H1 (cell line): ENCODE measurements around the gene RAP1B. TPM values are rescaled to one million over a fixed set of nuclear protein-coding genes. Genes with fewer than 3 reads are reported as not detected.

ENCODE experiments used
- CTCF ChIA-PET: fragments of 300-600 bp; sonication (Branson Sonifier 250); formaldehyde crosslinking; loops from one replicate; lab custom pipeline; 2021; ENCODE audit not compliant: partially characterized antibody; lab: Charles Lee
- POLR2A ChIA-PET: fragments of 300-600 bp; sonication (Branson Sonifier 250); formaldehyde crosslinking; loops from one replicate; lab custom pipeline; 2021; ENCODE audit warnings: inconsistent platforms; ENCODE audit not compliant: partially characterized antibody; lab: Charles Lee
- DNase-seq, 2 experiments: peaks; one replicate each; pipeline versions ENCODE4 v3.0.0 to v3.0.0-alpha.2; 2010 to 2022; ENCODE audit warnings: low spot score in 2 of 2, low read depth in 1 of 2, mixed read lengths in 1 of 2
- FAIRE-seq: peaks from 2 replicates; lab custom pipeline; 2011; peaks lifted over from hg19 to GRCh38; lab: Jason Lieb, UNC
- H2AFZ ChIP-seq: 2 replicates; pipeline ENCODE4 v1.8.1; 2012; ENCODE audit warnings: low read length, inconsistent platforms
- H2AK5ac ChIP-seq: 2 replicates; pipeline ENCODE4 v1.6.1; 2013; ENCODE audit warnings: low read depth, low read length
- H2BK120ac ChIP-seq: replicated peaks from 2 replicates; pipeline ENCODE3; 2013; ENCODE audit warnings: low read depth, low read length, inconsistent platforms
- H2BK12ac ChIP-seq: 2 replicates; pipeline ENCODE4 v1.6.1; 2013; ENCODE audit warnings: low read depth, low read length
- H2BK15ac ChIP-seq: 2 replicates; pipeline ENCODE4 v1.6.1; 2013; ENCODE audit warnings: low read length
- H2BK20ac ChIP-seq: 2 replicates; pipeline ENCODE4 v1.6.1; 2013; ENCODE audit warnings: low read length
- H2BK5ac ChIP-seq: 2 replicates; pipeline ENCODE4 v1.6.1; 2013; ENCODE audit warnings: low read depth, low read length
- H3K14ac ChIP-seq: 2 replicates; pipeline ENCODE4 v1.6.1; 2013; ENCODE audit warnings: inconsistent platforms; ENCODE audit not compliant: insufficient read length
- H3K18ac ChIP-seq: 2 replicates; pipeline ENCODE4 v1.6.1; 2013; ENCODE audit warnings: low read length; ENCODE audit errors: extremely low read depth
- H3K23ac ChIP-seq: 2 replicates; pipeline ENCODE4 v1.6.1; 2013; ENCODE audit warnings: inconsistent platforms; ENCODE audit not compliant: insufficient read length
- H3K23me2 ChIP-seq: 2 replicates; pipeline ENCODE4 v1.6.1; 2013; ENCODE audit warnings: low read depth, low read length
- H3K27ac ChIP-seq: 2 replicates; pipeline ENCODE4 v1.6.1; 2011; ENCODE audit warnings: low read depth, low read length, inconsistent platforms
- H3K27me3 ChIP-seq, 4 experiments: replicated peaks in 1 of 4; 1 replicate in 1 of 4; 2 replicates in 3 of 4; pipeline versions ENCODE4 v1.6.1 to v1.8.1; 2011 to 2013; ENCODE audit warnings: low read length in 3 of 4, mild to moderate bottlenecking in 3 of 4, inconsistent platforms in 2 of 4, mixed read lengths in 2 of 4, moderate library complexity in 1 of 4; ENCODE audit not compliant: control insufficient read depth in 3 of 4, insufficient read depth in 3 of 4; ENCODE audit errors: extremely low read depth in 1 of 4
- H3K36me3 ChIP-seq, 4 experiments: 2 replicates each; pipeline versions ENCODE4 v1.6.1 to v1.8.1; 2011 to 2013; ENCODE audit warnings: mild to moderate bottlenecking in 4 of 4, low read length in 3 of 4, moderate library complexity in 2 of 4, control low read depth in 1 of 4, inconsistent platforms in 1 of 4; ENCODE audit not compliant: insufficient read depth in 4 of 4, control insufficient read depth in 2 of 4
- H3K4ac ChIP-seq: replicated peaks from 2 replicates; pipeline ENCODE3; 2013; ENCODE audit warnings: low read length, low read depth, mixed read lengths, inconsistent platforms; ENCODE audit not compliant: insufficient read length
- H3K4me1 ChIP-seq, 4 experiments: replicated peaks in 1 of 4; 1 replicate in 1 of 4; 2 replicates in 3 of 4; pipeline versions ENCODE4 v1.6.1 to v1.8.1; 2011 to 2013; ENCODE audit warnings: low read length in 3 of 4, inconsistent platforms in 2 of 4, mixed read lengths in 1 of 4; ENCODE audit not compliant: insufficient read depth in 4 of 4, control insufficient read depth in 3 of 4
- H3K4me2 ChIP-seq, 2 experiments: 2 replicates each; pipeline versions ENCODE4 v1.6.1 to v1.8.1; 2011 to 2013; ENCODE audit warnings: low read depth in 2 of 2, low read length in 2 of 2, control low read depth in 1 of 2, inconsistent platforms in 1 of 2, mild to moderate bottlenecking in 1 of 2; ENCODE audit not compliant: insufficient read depth in 1 of 2
- H3K4me3 ChIP-seq, 4 experiments: fragments of 200-600, 300-600 bp in 1 of 4; sonication (generic), shearing (Covaris generic), sonication (Bioruptor Twin) in 1 of 4; 2 replicates each; pipeline versions ENCODE4 v1.5.1 to v1.8.1; 2011 to 2016; ENCODE audit warnings: low read length in 4 of 4, low read depth in 3 of 4, control low read depth in 2 of 4, inconsistent platforms in 2 of 4, mild to moderate bottlenecking in 2 of 4, mixed read lengths in 1 of 4, moderate library complexity in 1 of 4; ENCODE audit not compliant: insufficient read depth in 2 of 4; ENCODE audit errors: extremely low read depth in 1 of 4
- H3K56ac ChIP-seq: replicated peaks from 2 replicates; pipeline ENCODE3; 2013; ENCODE audit warnings: low read depth, mild to moderate bottlenecking, mixed read lengths, low read length, inconsistent platforms; ENCODE audit not compliant: insufficient read length
- H3K79me1 ChIP-seq: 2 replicates; pipeline ENCODE4 v1.6.1; 2013; ENCODE audit warnings: low read depth, low read length, control low read depth
- H3K79me2 ChIP-seq, 2 experiments: 2 replicates each; pipeline versions ENCODE4 v1.6.1 to v1.8.1; 2012 to 2013; ENCODE audit warnings: low read length in 2 of 2, mild to moderate bottlenecking in 2 of 2, inconsistent platforms in 1 of 2; ENCODE audit not compliant: insufficient read depth in 2 of 2, control insufficient read depth in 1 of 2
- H3K9ac ChIP-seq, 4 experiments: replicated peaks in 1 of 4; 1 replicate in 1 of 4; 2 replicates in 3 of 4; pipeline versions ENCODE4 v1.6.1 to v1.8.1; 2011 to 2013; ENCODE audit warnings: low read depth in 3 of 4, low read length in 3 of 4, control low read depth in 2 of 4, mild to moderate bottlenecking in 2 of 4, moderate library complexity in 2 of 4, inconsistent platforms in 1 of 4; ENCODE audit errors: extremely low read depth in 1 of 4
- H3K9me3 ChIP-seq, 2 experiments: 2 replicates each; pipeline versions ENCODE4 v1.6.1 to v1.8.1; 2012 to 2013; ENCODE audit warnings: mild to moderate bottlenecking in 2 of 2, moderate library complexity in 2 of 2, control low read depth in 1 of 2, inconsistent platforms in 1 of 2, low read depth in 1 of 2, low read length in 1 of 2, mixed read lengths in 1 of 2; ENCODE audit not compliant: insufficient read depth in 2 of 2
- H4K20me1 ChIP-seq, 2 experiments: replicated peaks in 1 of 2; 2 replicates each; pipeline versions ENCODE3 to v1.8.1; 2011 to 2013; ENCODE audit warnings: inconsistent platforms in 2 of 2, low read length in 2 of 2, mild to moderate bottlenecking in 1 of 2; ENCODE audit not compliant: insufficient read depth in 2 of 2, control insufficient read depth in 1 of 2
- H4K5ac ChIP-seq: 2 replicates; pipeline ENCODE4 v1.6.1; 2013; ENCODE audit warnings: low read length, low read depth, mixed read lengths, inconsistent platforms; ENCODE audit not compliant: insufficient read length
- H4K8ac ChIP-seq: 2 replicates; pipeline ENCODE4 v1.8.0; 2013; ENCODE audit warnings: mild to moderate bottlenecking, moderate library complexity, low read length, inconsistent platforms; ENCODE audit not compliant: insufficient read depth; ENCODE audit errors: extremely low read depth
- H4K91ac ChIP-seq: replicated peaks from 2 replicates; pipeline ENCODE3; 2013; ENCODE audit warnings: low read length, mixed read lengths, inconsistent platforms; ENCODE audit not compliant: insufficient read length
- ATF2 ChIP-seq: IDR thresholded peaks from 2 replicates; pipeline ENCODE4 v1.6.1; 2012; ENCODE audit warnings: low read length, inconsistent platforms
- CEBPB ChIP-seq: IDR thresholded peaks from 2 replicates; pipeline ENCODE4 v1.6.1; 2012; ENCODE audit warnings: low read depth, low read length
- CREB1 ChIP-seq: IDR thresholded peaks from 2 replicates; pipeline ENCODE4 v1.6.1; 2012; ENCODE audit warnings: inconsistent platforms
- CTBP2 ChIP-seq: IDR thresholded peaks from 2 replicates; pipeline ENCODE4 v1.7.0; 2011; ENCODE audit warnings: borderline replicate concordance, mild to moderate bottlenecking, moderate library complexity, mixed read lengths, low read length; ENCODE audit not compliant: insufficient read depth, insufficient read length
- E2F6 ChIP-seq: IDR thresholded peaks from 2 replicates; pipeline ENCODE4 v1.6.1; 2012; ENCODE audit warnings: inconsistent platforms
- GTF2F1 ChIP-seq: IDR thresholded peaks from 2 replicates; pipeline ENCODE4 v1.6.1; 2012; ENCODE audit warnings: low read depth, low read length, improper control_type of control experiment, borderline replicate concordance
- POU5F1 ChIP-seq: IDR thresholded peaks from 2 replicates; pipeline ENCODE4 v1.6.1; 2011; ENCODE audit warnings: low read depth, mild to moderate bottlenecking, low read length, moderate library complexity
- RXRA ChIP-seq: IDR thresholded peaks from 2 replicates; pipeline ENCODE4 v1.6.1; 2011; ENCODE audit warnings: low read depth, mild to moderate bottlenecking, low read length, moderate library complexity; ENCODE audit not compliant: insufficient read depth
- SAP30 ChIP-seq: fragments of 300-600 bp; sonication (generic); IDR thresholded peaks from 2 replicates; pipeline ENCODE4 v1.7.1; 2012; ENCODE audit warnings: low read length, moderate library complexity, mild to moderate bottlenecking, inconsistent platforms; ENCODE audit not compliant: insufficient read depth, insufficient replicate concordance
- SP2 ChIP-seq: IDR thresholded peaks from 2 replicates; pipeline ENCODE4 v1.6.1; 2012; ENCODE audit warnings: mild to moderate bottlenecking, low read length, inconsistent platforms
- SP4 ChIP-seq: IDR thresholded peaks from 2 replicates; pipeline ENCODE4 v1.6.1; 2012; ENCODE audit warnings: low read length, inconsistent platforms
- TAF1 ChIP-seq: IDR thresholded peaks from 2 replicates; pipeline ENCODE4 v1.6.1; 2011; ENCODE audit warnings: mild to moderate bottlenecking, low read depth, low read length
- WGBS, 2 experiments: shearing (Covaris generic) in 1 of 2; methylation state at CpG; one replicate each; pipeline versions ENCODE4 v1.1.6 to v1.1.7; 2013 to 2015; ENCODE audit warnings: low lambda C conversion rate in 2 of 2, mixed read lengths in 2 of 2, inconsistent platforms in 1 of 2, low coverage in 1 of 2, missing lambda C conversion rate in 1 of 2; ENCODE audit not compliant: insufficient replicate concordance in 2 of 2, insufficient coverage in 1 of 2, insufficient read length in 1 of 2; ENCODE audit errors: extremely low coverage in 1 of 2, missing lambda C conversion rate in 1 of 2; 5-methylcytosine and 5-hydroxymethylcytosine counted together
- polyA plus RNA-seq, 7 experiments: library from polyadenylated mRNA; depleted of rRNA in 3 of 7; stranded (reverse) in 5 of 7; unstranded in 2 of 7; fragments of >200 nt in 5 of 7; fragments of 200-250 nt in 2 of 7; gene quantifications; 1 replicate in 5 of 7; 2 replicates in 1 of 7; 4 replicates in 1 of 7; pipeline versions ENCODE4 v1.2.1 to v1.2.3, GENCODE V29; 2011 to 2013; ENCODE audit warnings: missing spikeins in 2 of 7, mixed read lengths in 2 of 7
- total RNA-seq: library from RNA; stranded (reverse); fragmentation: NEBNext Ultra II Directional; extraction: Animal tissue kit (Norgen Biotek cat#: 25700); gene quantifications from 2 replicates; pipeline ENCODE4 v1.2.1, GENCODE V29; 2021

Gene RAP1B
- total and polyA plus RNA-seq, 2 of the 8 experiments (the other 6 are each of a cell fraction or from before 2014, with no cell fraction given) = 61.4 to 112 TPM

GRCh38 chr12:68630598-68630997, 19.9 kb downstream of the RAP1B start:
- no peak overlapping the region for H3K4me2 ChIP-seq
- H3K9me3 ChIP-seq = peaks cover 0 to 6% of the 10 kb centered on the region in 2 experiments; a peak in 1 of 4 replicates
- POLR2A ChIA-PET = interaction anchor here (1.0 kb wide), 1 partner anchor 12 kb away, joined by 4 read pairs; no protein-coding TSS in a partner anchor
- DNase-seq (no peak), FAIRE-seq (no peak)
- peaks cover 0 to 4% of the 10 kb centered on the region in 2 experiments for H4K20me1 ChIP-seq
- H4K8ac ChIP-seq = no peak overlapping the region; the same call in 1 of the 2 replicates
- 82% methylated on average over 7 of the region's 7 CpGs; no CpG with 5 or more reads in 1 of the 2 experiments for WGBS, 2 experiments
- H2AFZ ChIP-seq = no peak overlapping the region
- 0 out of 2 replicates have a peak, but pooled peaks cover 3% of the 10 kb centered on the region for H3K79me1 ChIP-seq
- no peak overlapping the region for H3K18ac ChIP-seq
- no peak overlapping the region for H2BK5ac ChIP-seq
- H2BK12ac ChIP-seq = no peak overlapping the region
- H3K79me2 ChIP-seq = peaks cover 5 to 95% of the 10 kb centered on the region in 2 experiments
- H3K36me3 ChIP-seq = peaks cover 0 to 14% (median 3%) of the 10 kb centered on the region in 4 experiments; a peak in 4 of 8 replicates
- no peaks in the 10 kb centered on the region for H3K23me2 ChIP-seq
- H3K56ac ChIP-seq = no peak overlapping the region
- no peak overlapping the region for H3K4me3 ChIP-seq
- H3K4me1 ChIP-seq = no peaks in the 10 kb centered on the region
- H2BK120ac ChIP-seq = no peak overlapping the region
- H3K14ac ChIP-seq = no peak overlapping the region
- no peak overlapping the region for H3K27ac ChIP-seq
- H3K4ac ChIP-seq = no peak overlapping the region
- H4K5ac ChIP-seq = no peak overlapping the region
- H2BK20ac ChIP-seq = no peak overlapping the region
- CTCF ChIA-PET = no interaction called here
- H3K23ac ChIP-seq = no peak overlapping the region
- H2BK15ac ChIP-seq = no peak overlapping the region
- no peak overlapping the region for H3K9ac ChIP-seq
- no peak overlapping the region for H4K91ac ChIP-seq
- no peak overlapping the region for H2AK5ac ChIP-seq
- no peaks in the 10 kb centered on the region for H3K27me3 ChIP-seq
- no peak for TF ChIP-seq GTF2F1
- TF ChIP-seq SAP30 = no peak
- TF ChIP-seq CREB1 = no peak
- no peak for TF ChIP-seq CTBP2
- TF ChIP-seq POU5F1 = no peak
- TF ChIP-seq RXRA = no peak
- no peak for TF ChIP-seq TAF1
- no peak for TF ChIP-seq SP2
- TF ChIP-seq CEBPB = no peak
- TF ChIP-seq ATF2 = no peak
- TF ChIP-seq SP4 = no peak
- TF ChIP-seq E2F6 = no peak
